Caco-2 (cell line): ENCODE measurements around the gene PLXNA4. TPM values are rescaled to one million over a fixed set of nuclear protein-coding genes. Genes with fewer than 3 reads are reported as not detected.

Experiments
- BruUV-seq: library from RNA; stranded (reverse); fragments of 400-500 nt; replicated peaks from 2 replicates; lab custom pipeline; 2021; lab: Mats Ljungman, UMichigan
- CTCF ChIA-PET: fragments of 300-600 bp; sonication (Branson Sonifier 250); formaldehyde crosslinking; loops from one replicate; lab custom pipeline; 2022; ENCODE audit warnings: antibody characterized with exemption; lab: Charles Lee
- POLR2A ChIA-PET: fragments of 300-600 bp; sonication (Branson Sonifier 250); formaldehyde crosslinking; loops from one replicate; lab custom pipeline; 2022; ENCODE audit warnings: antibody characterized with exemption; lab: Charles Lee
- DNase-seq, 2 experiments: peaks; one replicate each; pipeline versions ENCODE4 v3.0.0 to v3.0.0-alpha.2; 2020 to 2022
- H3K27me3 ChIP-seq: replicated peaks from 2 replicates; pipeline ENCODE4 v1.6.0; 2011; ENCODE audit warnings: low read length; ENCODE audit not compliant: control insufficient read depth, insufficient read depth
- H3K36me3 ChIP-seq: 2 replicates; pipeline ENCODE4 v1.5.1; 2011; ENCODE audit warnings: low read length; ENCODE audit not compliant: control insufficient read depth, insufficient read depth
- H3K4me1 ChIP-seq: fragments of 250-450 bp; sonication (Bioruptor Pico); 2 replicates; pipeline ENCODE4 v1.5.1; 2020; ENCODE audit warnings: mild to moderate bottlenecking
- H3K4me3 ChIP-seq: 2 replicates; pipeline ENCODE4 v1.5.1; 2011; ENCODE audit warnings: low read depth, mild to moderate bottlenecking, control low read depth, low read length
- H3K9me3 ChIP-seq: fragments of 250-450 bp; sonication (Bioruptor Pico); 2 replicates; pipeline ENCODE4 v1.5.1; 2020; ENCODE audit warnings: mild to moderate bottlenecking, moderate library complexity
- H3K27ac Mint-ChIP-seq: one replicate; pipeline ENCODE4 v1.8.0; 2022; ENCODE audit warnings: mixed read lengths; ENCODE audit not compliant: unreplicated experiment
- H3K27me3 Mint-ChIP-seq: one replicate; pipeline ENCODE4 v1.8.0; 2022; ENCODE audit warnings: mixed read lengths; ENCODE audit not compliant: insufficient read depth, unreplicated experiment
- H3K36me3 Mint-ChIP-seq: one replicate; pipeline ENCODE4 v1.8.0; 2022; ENCODE audit warnings: mild to moderate bottlenecking, mixed read lengths; ENCODE audit not compliant: insufficient read depth, unreplicated experiment
- H3K4me1 Mint-ChIP-seq: one replicate; pipeline ENCODE4 v1.8.0; 2022; ENCODE audit warnings: low read depth, mixed read lengths; ENCODE audit not compliant: unreplicated experiment
- H3K4me3 Mint-ChIP-seq: one replicate; pipeline ENCODE4 v1.8.0; 2022; ENCODE audit warnings: mild to moderate bottlenecking, moderate library complexity, mixed read lengths; ENCODE audit not compliant: unreplicated experiment
- H3K9me3 Mint-ChIP-seq: one replicate; pipeline ENCODE4 v1.8.0; 2022; ENCODE audit warnings: mixed read lengths; ENCODE audit not compliant: unreplicated experiment
- intact Hi-C: fragments of 100-400 bp; cut with micrococcal nuclease; formaldehyde crosslinking; loops from one replicate; pipeline ENCODE4 v1.10.0; 2022; ENCODE audit not compliant: unreplicated experiment
- total RNA-seq: library from RNA; stranded (reverse); gene quantifications from 2 replicates; pipeline ENCODE4 v1.2.3, GENCODE V29; 2022
- TF ChIP-seq, protein P1 (sequence below), 2 experiments: fragments of 200-600 bp in 1 of 2; IDR thresholded peaks; 1 replicate in 1 of 2; 2 replicates in 1 of 2; pipeline versions ENCODE4 v1.5.1 to v1.8.0; 2011 to 2022; ENCODE audit warnings: antibody characterized with exemption in 1 of 2, control low read depth in 1 of 2, inconsistent platforms in 1 of 2, low read depth in 1 of 2, low read length in 1 of 2, mild to moderate bottlenecking in 1 of 2, moderate library complexity in 1 of 2; ENCODE audit not compliant: insufficient read depth in 1 of 2, severe bottlenecking in 1 of 2, unreplicated experiment in 1 of 2

The PLXNA4 gene
- total RNA-seq, 1 experiment from 2014 or later: 0.43 TPM

DNA sequence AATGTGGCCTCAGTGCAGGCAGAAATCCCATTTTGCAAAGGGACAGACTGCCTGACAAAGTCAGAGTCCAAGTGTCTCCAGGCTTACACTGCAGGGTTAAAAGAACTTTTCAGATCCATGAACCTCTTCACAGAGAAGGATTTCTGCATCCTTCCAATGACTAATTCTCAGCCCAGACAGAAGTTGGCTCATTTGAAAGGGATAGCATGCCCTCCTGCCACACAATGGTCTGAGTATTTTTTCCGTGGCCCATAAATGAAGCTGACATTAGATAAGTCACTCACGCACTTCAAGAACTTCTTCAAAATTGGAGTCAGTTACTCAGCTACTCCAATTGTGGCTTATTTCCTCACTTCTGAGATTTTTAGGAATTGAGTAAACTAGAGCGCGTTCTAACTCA lies 170.2 kb downstream of the PLXNA4 start:
- Mint-ChIP-seq H3K4me1 (no peaks in the 10 kb centered on the region), H3K4me3 (no peak overlapping the region), H3K9me3 (peaks cover 8% of the 10 kb centered on the region), H3K36me3 (no peaks in the 10 kb centered on the region), H3K27me3 (no peaks in the 10 kb centered on the region), H3K27ac (no peak overlapping the region)
- no TSS peak for BruUV-seq
- Histone ChIP-seq H3K4me3 (no peak overlapping the region), H3K27me3 (no peaks in the 10 kb centered on the region), H3K36me3 (no peaks in the 10 kb centered on the region), H3K4me1 (no peaks in the 10 kb centered on the region), H3K9me3 (peaks cover 4% of the 10 kb centered on the region; the same call in 1 of the 2 replicates)
- intact Hi-C loops: no loop called here
- CTCF ChIA-PET: no interaction called here
- POLR2A ChIA-PET: no interaction called here
- TF ChIP-seq, protein P1, sequence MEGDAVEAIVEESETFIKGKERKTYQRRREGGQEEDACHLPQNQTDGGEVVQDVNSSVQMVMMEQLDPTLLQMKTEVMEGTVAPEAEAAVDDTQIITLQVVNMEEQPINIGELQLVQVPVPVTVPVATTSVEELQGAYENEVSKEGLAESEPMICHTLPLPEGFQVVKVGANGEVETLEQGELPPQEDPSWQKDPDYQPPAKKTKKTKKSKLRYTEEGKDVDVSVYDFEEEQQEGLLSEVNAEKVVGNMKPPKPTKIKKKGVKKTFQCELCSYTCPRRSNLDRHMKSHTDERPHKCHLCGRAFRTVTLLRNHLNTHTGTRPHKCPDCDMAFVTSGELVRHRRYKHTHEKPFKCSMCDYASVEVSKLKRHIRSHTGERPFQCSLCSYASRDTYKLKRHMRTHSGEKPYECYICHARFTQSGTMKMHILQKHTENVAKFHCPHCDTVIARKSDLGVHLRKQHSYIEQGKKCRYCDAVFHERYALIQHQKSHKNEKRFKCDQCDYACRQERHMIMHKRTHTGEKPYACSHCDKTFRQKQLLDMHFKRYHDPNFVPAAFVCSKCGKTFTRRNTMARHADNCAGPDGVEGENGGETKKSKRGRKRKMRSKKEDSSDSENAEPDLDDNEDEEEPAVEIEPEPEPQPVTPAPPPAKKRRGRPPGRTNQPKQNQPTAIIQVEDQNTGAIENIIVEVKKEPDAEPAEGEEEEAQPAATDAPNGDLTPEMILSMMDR (IDR thresholded peaks at IDR 0.05; ENCODE audit: insufficient read depth in 1 of 2, low read depth in 1 of 2, low read length in 1 of 2, severe bottlenecking in 1 of 2, unreplicated experiment in 1 of 2): no peak
- DNase-seq: no peak

DNA sequence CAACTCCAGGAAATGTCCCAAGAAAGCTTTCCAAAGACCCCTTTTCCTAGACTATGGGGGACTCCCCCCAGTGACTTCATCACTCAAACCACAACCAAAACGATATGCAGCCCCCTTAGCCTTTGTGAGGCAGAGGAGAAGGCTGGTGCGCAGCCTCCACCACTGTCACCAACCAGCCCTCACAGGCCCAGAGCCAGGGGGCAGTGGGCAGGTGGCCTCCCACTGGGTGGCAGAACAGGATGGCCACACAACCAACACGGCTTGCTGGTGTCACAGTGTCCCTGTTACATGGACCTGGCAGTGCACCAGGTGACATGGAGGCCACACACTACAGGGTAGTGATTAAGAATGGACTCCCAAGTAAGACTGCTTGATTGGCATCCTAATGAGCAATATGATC lies 172.0 kb downstream of the PLXNA4 start:
- Mint-ChIP-seq H3K9me3 (peaks cover 9% of the 10 kb centered on the region), H3K27me3 (no peaks in the 10 kb centered on the region), H3K27ac (no peak overlapping the region), H3K4me1 (no peaks in the 10 kb centered on the region), H3K36me3 (no peaks in the 10 kb centered on the region), H3K4me3 (no peak overlapping the region)
- CTCF ChIA-PET: no interaction called here
- BruUV-seq: no TSS peak
- Histone ChIP-seq H3K4me1 (no peaks in the 10 kb centered on the region), H3K4me3 (no peak overlapping the region), H3K36me3 (no peaks in the 10 kb centered on the region), H3K27me3 (no peaks in the 10 kb centered on the region), H3K9me3 (peaks cover 4% of the 10 kb centered on the region; the same call in 1 of the 2 replicates)
- intact Hi-C loops: no loop called here
- DNase-seq: no peak
- TF ChIP-seq, protein P1 (IDR thresholded peaks at IDR 0.05; ENCODE audit: insufficient read depth in 1 of 2, low read depth in 1 of 2, low read length in 1 of 2, severe bottlenecking in 1 of 2, unreplicated experiment in 1 of 2): no peak
- POLR2A ChIA-PET: no interaction called here

DNA sequence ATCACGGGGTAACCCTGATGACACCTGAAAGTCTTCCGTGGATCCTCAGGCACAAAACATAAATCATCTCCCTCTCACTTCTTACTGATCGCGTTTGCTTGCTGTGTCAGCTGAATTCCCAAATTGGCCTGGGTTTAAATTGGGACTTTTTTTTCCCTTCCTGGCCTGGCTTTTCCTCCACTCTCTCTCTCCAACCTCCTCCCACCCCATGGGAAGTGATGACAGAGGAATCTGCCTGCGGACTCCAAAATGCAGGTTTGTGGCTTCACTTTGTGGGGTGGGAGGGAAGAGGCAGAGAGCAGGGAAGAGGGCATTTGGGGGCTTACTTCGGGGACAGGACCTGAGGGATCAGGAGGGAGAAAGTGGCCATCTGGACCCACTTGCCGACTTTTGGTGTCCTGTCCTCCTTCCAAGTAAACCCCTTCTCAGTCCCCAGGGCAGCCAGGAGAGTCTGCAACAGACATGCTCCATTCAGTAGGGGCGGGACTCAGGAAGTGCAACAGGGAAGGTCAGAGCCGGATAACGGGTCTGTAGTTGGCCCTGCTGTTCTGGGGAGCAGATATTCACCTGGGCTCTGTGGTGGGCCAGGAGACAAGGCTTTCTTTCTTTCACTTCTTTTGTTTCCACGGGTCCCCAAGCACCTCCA lies 172.7 kb downstream of the PLXNA4 start:
- no peaks in the 10 kb centered on the region for H3K27me3 Mint-ChIP-seq
- H3K4me1 ChIP-seq: no peaks in the 10 kb centered on the region
- ChIA-PET POLR2A (no interaction called here), CTCF (no interaction called here)
- TF ChIP-seq, protein P1 (IDR thresholded peaks at IDR 0.05; ENCODE audit: insufficient read depth in 1 of 2, low read depth in 1 of 2, low read length in 1 of 2, severe bottlenecking in 1 of 2, unreplicated experiment in 1 of 2): no peak
- no peak overlapping the region for H3K27ac Mint-ChIP-seq
- intact Hi-C loops: no loop called here
- peaks cover 9% of the 10 kb centered on the region for H3K9me3 Mint-ChIP-seq
- H3K27me3 ChIP-seq: no peaks in the 10 kb centered on the region
- no peak overlapping the region for H3K4me3 ChIP-seq
- H3K36me3 Mint-ChIP-seq: no peaks in the 10 kb centered on the region
- H3K4me1 Mint-ChIP-seq: no peaks in the 10 kb centered on the region
- no peak overlapping the region for H3K4me3 Mint-ChIP-seq
- BruUV-seq: no TSS peak
- no peaks in the 10 kb centered on the region for H3K36me3 ChIP-seq
- peaks cover 4% of the 10 kb centered on the region; the same call in 1 of the 2 replicates for H3K9me3 ChIP-seq
- DNase-seq: no peak
